Left cardiac atrium (tissue), 4 donors: ENCODE data around the gene CEP170B. TPM values are rescaled to one million over a fixed set of nuclear protein-coding genes. Genes with fewer than 3 reads are reported as not detected.
"Not testable (repeated sequence)": the region's sequence is repeated elsewhere in the genome, so short reads cannot be mapped to it uniquely, and the experiment has no call there.

Source experiments
- ATAC-seq, 2 donors: fragments of 200-7000 bp; cut with Tn5 transposase; one replicate each; pipeline ENCODE4 v1.9.1; 2020; ENCODE audit warnings: mild to moderate bottlenecking in 2 of 2, moderate library complexity in 2 of 2
- DNase-seq: peaks from one replicate; pipeline ENCODE4 v3.0.0-alpha.2; 2020
- intact Hi-C, 2 donors: fragments of 100-400 bp; cut with DNase I; formaldehyde crosslinking; loops; one replicate each; pipeline versions ENCODE4 v1.14.1 to v1.15.1; 2022 to 2023
- total RNA-seq, 2 donors: library from RNA; stranded (reverse); fragmentation: NEBNext Ultra II Directional; extraction: Animal tissue kit (Norgen Biotek cat#: 25700); gene quantifications; one replicate each; pipeline ENCODE4 v1.2.1, GENCODE V29; 2021
- donor health status: DM: no; HTN: yes; CAD: no.
- donor health status: DM: no; HTN: yes; CAD: no; lungs with severe emphysema.
- donor health status: DM: yes; HTN: yes; CAD: no.
- donor health status: Dilated cardiomyopathy.

Gene CEP170B
- total RNA-seq, 2 donors from 2014 or later, result 12.4 to 17.2 TPM

- ATAC-seq, intact Hi-C loops: not testable (repeated sequence)
- peak; percentile 12 for DNase-seq
Observed at GRCh38 chr14:104945266-104945665, 80.2 kb downstream of the CEP170B start.

Other genes starting within 250 kb of the CEP170B start
- 10 to 100 TPM; 44.4 to 44.7 TPM for gene INF2, start 175.7 kb upstream of the CEP170B start, total RNA-seq
- 100 to 1,000 TPM in 1 of 2 donors, 10 to 100 TPM in 1; 86.2 to 102 TPM for gene ADSS1, start 141.0 kb upstream of the CEP170B start, total RNA-seq
- gene SIVA1, start 112.1 kb upstream of the CEP170B start, total RNA-seq, result 10 to 100 TPM; 67.6 to 68.7 TPM
- gene AKT1, start 69.5 kb upstream of the CEP170B start, total RNA-seq, result 100 to 1,000 TPM; 113 to 127 TPM
- 1 to 10 TPM; 5.2 to 8.1 TPM for gene ZBTB42, start 64.2 kb upstream of the CEP170B start, total RNA-seq
- gene PLD4, start 59.6 kb downstream of the CEP170B start, total RNA-seq, result under 1 TPM; 0.13 to 0.24 TPM
- gene AHNAK2, start 113.1 kb downstream of the CEP170B start, total RNA-seq, result 1 to 10 TPM; 7.1 to 9.7 TPM
- gene CLBA1, start 120.5 kb downstream of the CEP170B start, total RNA-seq, result 1 to 10 TPM; 1.9 TPM
- gene CDCA4, start 155.8 kb downstream of the CEP170B start, total RNA-seq, result 1 to 10 TPM; 3.2 to 3.3 TPM
- gene GPR132, start 200.2 kb downstream of the CEP170B start, total RNA-seq, result 1 to 10 TPM; 1.1 to 2.1 TPM